ENCODE measurements around the gene PEA15.

PEA15 gene

DNA sequence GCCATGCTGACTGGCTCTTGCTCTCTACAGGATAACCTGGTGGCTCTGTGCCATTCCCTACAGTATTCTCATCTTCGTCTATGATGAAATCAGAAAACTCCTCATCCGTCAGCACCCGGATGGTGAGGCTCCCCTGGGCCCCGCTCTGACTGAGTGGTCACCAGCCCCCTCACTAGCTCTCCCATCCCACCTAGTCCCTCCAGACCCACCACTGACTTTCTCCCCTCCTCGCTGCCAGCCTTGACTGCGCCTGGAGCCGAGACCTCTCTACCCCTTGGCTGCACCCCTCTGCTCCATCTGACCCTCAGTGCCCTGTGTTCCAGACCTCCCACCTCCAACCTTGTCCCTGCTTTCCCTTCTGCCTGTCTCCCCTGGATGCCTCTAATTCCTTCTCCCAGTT, 18.9 kb upstream of the PEA15 start:
- no peak for DNase-seq

DNA sequence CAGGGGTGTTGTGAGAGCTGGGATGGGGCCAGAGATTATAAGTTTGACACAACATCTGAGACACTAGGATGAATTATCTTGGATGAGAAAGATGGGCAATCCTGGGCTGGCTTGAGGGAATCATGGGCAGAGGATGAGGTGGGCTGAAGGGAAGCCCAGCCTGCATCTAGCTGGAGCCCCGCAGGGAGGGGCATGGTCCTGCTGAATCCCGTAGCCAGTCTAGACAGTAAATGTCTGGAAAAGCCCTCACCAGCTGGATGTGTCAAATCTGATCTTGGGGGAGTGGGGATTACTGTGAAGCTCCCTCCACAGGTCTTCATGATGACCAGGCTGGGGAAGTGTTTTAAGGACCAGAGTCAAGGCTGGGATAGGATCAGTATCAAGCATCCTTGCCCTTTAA, 18.5 kb upstream of the PEA15 start:
- no peak for DNase-seq

DNA sequence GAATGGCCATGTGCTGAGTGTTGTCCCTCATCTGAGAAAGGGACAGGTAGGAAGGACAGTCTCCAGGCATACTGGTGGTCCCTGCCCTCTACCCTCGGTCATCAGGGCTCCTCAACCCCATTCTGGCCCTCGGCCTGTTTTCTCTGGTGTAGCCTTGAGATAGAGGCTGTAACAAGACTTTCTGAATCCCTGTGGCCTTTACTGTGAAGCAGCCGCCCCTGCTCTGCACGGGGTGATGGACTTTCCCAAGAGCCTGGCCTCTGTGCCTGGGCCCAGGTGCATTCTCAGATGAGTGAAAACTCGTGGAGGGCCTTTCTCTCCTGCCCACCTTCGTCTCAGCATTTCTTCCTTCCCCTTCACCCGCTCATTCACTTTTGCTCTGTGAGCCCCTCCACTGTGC, 17.8 kb upstream of the PEA15 start:
- DNase-seq: no peak

DNA sequence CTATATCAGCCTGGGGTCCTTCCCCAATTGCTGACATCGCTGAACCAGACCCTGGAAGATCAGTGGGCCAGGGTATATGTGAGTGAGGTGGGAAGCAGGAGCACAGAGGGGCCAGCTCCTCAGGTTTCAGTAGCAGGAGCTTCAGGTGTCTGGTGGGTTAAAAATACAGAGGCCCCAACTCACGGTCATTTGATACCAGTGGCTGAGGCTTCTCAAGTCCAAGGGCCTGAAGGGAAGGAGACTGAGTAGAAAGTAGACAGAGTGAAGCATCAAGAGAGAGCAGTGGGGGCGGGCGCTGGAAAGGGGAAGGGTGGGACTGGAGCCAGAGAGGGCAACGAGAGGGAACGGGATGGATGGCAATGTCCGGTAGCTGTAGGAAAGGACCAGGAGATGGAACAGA, 16.8 kb upstream of the PEA15 start:
- DNase-seq: no peak

GRCh38 chr1:160189649-160190625, 15.2 kb upstream of the PEA15 start, which contains the start of gene CASQ1:
TSS of gene CASQ1 (plus strand) at chr1:160190575. CDS start at chr1:160190752, 177 bp downstream.
- peak; percentile 80 for DNase-seq

- no peak for DNase-seq
These were observed 13.4 kb upstream of the PEA15 start for GRCh38 chr1:160191756-160192155.

GRCh38 chr1:160192234-160192633, 12.9 kb upstream of the PEA15 start:
- no peak for DNase-seq

DNA sequence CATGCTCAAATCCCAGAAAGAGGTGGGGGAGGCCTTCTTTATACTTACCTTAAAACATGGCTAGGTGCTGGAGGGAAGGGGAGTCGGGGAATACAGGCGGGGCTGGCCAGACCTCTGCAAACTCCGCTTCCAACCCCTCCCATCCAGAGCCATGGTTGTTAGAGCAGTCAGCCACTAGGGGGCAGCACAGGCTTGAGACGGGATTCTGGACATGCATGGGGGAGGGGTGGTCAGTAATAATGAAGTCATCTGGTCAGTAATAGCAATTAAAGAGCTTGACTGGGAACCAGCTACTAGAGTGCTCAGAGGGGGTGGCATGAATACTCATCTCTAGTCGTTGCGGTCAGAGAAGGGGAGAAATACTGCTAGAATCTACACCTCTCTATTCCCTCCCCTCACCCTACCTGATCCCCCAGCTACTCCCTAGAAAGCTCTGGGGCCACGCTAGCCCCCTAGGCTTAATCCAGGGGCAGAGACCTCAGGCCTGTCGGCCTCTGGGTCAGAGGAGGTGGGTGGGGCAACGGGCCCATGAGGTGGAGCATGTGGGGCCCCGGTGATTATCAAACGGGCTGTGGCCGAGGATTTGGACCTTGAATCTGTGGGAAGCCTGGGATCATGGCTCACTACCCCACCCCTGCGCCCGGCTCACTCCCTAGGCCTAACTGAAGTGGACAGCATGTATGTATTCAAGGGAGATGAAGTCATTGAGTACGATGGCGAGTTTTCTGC, 11.9 kb upstream of the PEA15 start:
- DNase-seq: peak; percentile 91

GRCh38 chr1:160193832-160194736, 11.1 kb upstream of the PEA15 start:
- DNase-seq: no peak

DNA sequence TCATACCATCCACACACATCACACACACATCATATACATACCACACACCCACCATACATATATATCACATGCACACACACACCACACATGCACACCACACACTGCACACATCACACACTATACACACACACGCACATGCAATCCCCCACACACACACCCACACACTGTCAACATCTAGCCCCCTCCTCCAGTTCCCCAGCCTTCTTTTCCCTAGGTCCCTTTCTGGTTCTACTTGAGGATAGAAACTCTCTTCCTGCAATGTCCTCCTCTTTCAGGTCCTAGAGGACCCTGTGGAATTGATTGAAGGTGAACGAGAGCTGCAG, 10.5 kb upstream of the PEA15 start:
- DNase-seq: no peak

GRCh38 chr1:160196143-160196542, 9.0 kb upstream of the PEA15 start:
- DNase-seq: no peak

DNA sequence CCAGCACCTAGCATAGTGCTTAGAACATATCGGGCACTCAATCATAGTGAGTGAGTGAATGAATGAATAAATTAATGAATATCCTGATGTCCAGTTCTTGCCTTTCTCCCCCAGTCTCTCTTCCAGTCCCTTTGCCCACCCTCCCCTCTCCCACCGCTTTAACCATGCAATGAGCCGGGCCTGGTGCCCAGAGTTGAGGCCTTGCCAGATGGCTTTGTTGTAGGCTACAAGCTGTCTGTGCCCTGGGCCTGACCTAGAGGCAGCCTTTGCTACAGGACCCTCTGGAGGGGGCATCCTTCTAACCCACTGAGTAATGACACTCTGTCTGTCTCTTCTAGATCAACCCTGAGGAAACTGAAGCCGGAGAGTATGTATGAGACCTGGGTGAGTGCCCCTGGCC, 8.0 kb upstream of the PEA15 start:
- no peak for DNase-seq

GRCh38 chr1:160200786-160201185, 4.4 kb upstream of the PEA15 start:
- no peak for DNase-seq

DNA sequence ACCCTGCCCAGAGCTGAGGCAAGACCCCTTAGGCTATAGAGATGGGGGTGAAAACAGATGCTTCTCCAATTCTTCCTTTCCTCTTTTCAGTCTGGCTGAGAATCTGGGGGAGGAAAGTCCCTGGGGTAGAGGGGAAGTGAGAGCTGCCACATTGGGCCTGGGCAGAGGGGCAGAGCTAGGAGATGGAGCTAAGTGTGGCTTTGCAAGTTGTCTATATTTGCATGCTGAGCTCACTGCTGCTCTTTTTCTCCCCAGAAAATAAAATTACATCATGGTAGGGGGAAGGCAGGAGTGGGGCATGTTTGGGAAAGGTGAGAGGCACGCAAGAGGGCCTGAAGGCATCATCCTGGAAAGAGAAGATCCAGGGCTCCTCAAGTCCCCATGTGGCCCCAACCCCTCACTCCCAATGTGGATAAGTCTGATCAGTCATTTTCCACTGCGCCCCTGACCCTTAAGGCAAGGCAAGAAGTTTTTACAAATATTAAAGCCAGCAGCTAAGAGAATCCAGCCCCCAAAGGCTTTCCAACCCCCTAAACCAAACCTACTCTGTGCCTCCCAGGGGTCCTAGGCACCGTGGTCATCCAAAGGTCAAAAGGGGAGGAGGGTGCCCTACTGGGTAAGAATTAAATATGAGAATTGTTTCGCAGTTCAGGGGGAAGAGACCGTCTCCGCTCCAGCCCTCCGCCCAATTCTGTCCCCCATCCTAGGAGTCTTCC, 500 bp upstream of the PEA15 start:
- DNase-seq: no peak

- peak; percentile 65 for DNase-seq
These were observed 829 bp downstream of the PEA15 start for GRCh38 chr1:160206036-160206389.

DNA sequence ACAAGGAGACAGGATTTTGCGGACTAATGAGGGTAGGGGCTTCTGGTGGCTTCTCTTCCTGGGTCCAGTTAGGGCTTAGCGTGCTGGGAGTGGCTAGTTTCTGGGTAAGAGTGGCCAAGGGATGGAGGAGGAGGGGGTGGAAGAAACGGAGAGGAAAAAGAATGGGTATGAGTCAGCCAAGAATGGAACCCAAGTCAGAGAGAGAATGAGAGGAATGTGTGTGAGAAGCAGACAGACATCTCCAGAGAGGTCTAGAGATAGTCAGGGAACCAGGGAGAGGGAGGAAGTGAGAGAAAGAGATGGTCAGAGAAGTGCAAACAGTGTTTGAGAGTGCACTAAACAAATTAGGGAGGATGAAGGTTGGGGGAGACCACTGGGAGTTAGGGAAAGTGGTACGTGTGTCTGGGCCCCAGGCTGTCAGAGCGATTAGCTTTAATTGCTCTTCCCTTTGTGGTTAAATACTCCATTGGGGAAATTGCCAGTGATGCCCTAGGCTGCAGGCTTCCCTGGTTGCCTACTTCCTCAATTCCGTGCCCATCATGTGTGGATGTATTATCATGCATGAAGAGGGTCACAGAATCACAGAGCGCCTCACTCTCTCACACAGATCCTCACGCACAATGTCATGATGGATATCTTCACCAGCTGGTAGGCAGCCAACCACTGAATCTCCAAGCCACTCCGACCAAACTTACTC, 1.4 kb downstream of the PEA15 start:
- DNase-seq: no peak

DNA sequence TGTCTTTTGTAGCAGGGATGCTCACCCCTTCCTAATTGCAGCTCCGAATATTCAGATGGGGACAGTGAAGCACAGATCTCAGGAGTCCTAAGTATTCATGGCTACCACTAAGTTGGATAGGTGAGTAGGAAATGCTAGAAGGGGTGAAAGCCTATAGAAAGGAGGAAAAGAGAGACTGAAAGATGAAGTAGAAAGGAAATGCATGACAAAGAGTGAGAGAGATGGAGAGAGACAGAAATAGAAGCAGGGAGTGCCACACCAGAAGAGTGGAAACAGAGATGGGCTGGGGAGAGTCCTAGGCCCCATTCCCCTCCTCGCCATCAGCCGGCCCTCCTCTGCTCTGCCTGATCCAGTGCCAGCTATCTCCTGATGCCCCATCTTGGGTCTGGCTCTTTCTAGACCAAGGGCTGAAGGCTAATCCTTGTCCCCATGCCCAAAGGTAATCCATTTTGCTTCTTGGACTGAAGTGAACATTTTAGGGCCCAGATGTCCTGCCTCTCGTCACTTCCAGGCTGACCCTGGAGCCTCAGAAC, 2.0 kb downstream of the PEA15 start:
- no peak for DNase-seq

- peak; percentile 55 for DNase-seq
These were observed 2.8 kb downstream of the PEA15 start for GRCh38 chr1:160207771-160208556.

DNA sequence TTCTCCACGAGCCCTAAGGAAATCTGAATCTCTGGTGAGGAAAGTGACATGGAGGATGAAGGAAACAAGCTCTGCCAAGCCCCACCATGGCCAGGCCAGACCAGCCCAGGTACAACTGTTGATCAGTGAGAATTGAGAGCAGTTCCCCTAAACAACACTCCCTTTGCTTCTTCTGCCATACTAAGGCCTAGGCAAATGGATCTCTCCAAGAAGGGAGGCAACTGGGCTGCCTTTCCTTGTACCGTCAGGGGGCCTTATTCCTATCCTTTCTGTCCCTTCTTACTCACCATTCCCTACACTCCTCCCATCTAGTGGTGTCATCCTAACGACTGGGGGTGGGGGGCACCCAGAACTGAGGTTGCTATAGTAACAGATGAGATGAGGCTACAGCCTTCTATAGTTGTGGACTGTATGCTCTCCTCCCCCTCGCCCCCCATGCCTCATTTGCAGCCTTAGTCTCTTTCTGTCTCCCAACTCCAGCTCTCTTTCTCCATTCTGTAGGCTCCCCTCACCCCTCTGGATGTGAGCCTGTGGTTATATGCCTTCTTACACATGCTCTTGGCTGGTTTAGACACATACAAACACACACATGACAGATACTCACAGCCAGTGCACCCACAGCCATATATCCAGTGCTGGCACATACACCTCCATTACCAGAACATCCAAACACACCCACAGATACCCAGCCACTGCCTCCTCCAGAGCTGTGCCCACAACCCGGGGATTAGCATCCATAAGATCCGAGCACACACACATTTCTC, 3.6 kb downstream of the PEA15 start:
- DNase-seq: no peak
